T-helper 9 cell (primary cell): ENCODE results near the gene LITAF.

Experiments
- DNase-seq: peaks from one replicate; pipeline ENCODE4 v3.0.0-alpha.2; 2020

LITAF gene

DNA sequence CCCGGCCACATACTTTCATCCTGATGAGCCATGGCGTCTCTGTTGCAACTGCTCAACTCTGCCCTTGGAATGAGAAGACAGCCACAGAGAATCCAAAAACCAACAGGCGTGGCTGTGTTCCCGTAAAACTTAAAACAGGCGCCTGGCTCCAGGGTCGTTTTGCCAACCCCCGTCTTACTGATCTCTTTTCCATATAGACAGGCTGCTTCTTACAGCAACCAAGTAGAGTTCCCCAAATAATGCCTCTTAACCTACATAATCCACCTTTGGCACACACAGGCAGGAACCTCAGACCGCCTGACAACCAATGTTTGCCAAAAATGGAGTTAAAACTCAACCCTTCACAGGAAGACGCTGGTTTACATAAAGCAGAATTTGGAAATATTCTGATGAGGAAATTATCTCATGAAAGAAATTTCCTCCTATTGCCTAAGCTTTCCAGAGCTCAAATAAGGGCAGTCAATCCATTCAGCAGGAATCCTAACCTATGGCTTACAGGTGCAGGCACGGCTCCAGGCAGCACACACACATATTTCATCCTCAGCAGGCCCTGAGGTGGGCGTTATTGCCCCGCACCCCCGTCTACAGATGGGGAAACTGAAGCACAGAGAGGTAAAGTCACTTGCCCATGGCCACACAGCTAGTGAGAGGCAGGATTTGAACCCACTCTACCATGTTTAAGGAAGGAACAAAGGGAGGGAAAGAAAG is 35.8 kb downstream of the LITAF start:
- no peak for DNase-seq

GRCh38 chr16:11547118-11547916 is 39.4 kb downstream of the LITAF start:
- no peak for DNase-seq

DNA sequence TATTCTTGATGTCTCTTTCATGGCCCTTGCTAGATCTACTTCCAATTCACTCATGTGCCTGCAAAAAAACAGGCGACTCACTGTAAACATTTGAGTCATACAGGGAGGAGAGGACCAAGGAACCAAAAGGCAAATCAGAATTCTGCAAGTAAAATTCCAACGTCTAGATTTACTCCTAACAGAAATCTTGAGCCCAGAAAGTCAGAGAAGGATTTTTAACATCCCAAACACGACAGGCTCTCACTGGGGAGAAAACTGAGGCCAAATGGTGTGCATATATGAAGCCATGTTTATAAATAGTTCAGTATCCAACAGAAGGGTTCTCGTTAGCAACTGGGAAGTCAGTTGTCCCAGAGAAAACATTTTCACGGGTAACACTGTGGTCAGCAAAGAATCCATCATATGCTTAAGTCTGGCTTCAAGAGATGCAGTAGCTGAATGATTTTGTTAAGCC is 40.1 kb downstream of the LITAF start:
- no peak for DNase-seq

DNA sequence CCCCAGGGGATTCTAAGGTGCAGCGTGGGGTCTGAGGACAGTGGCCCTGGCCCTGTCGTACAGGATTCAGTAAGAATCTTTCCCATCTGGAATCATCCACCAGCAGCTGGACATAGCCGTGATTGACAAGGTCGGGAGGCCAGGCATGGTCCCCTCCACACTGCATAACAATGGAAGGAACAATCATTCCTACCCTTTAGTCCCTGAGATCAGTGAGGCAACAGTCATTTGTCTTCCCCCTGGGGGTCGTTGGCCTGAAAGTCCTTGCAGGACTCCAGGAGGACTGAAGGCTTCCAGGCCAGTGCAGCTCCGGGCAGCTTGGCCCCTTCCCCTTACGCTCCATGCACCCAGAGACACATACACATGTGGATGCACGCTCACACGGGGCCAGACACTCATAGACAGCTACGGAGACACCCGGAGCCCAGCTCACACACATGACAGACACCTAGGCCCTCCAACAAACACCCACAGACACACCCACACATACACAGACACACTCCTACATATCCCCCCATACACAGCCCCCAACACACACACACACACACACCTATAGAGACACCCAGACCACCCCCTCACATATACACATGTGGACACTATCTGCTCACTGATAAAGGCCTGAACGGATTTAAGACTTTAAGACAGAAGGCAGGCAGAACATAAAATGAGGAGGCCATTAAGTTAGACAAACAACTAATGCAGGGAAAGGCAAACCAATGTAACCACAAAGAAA is 42.9 kb downstream of the LITAF start:
- no peak for DNase-seq

GRCh38 chr16:11542069-11542744 is 44.5 kb downstream of the LITAF start:
- DNase-seq: no peak

GRCh38 chr16:11539641-11540050 is 47.1 kb downstream of the LITAF start:
- DNase-seq: no peak

DNA sequence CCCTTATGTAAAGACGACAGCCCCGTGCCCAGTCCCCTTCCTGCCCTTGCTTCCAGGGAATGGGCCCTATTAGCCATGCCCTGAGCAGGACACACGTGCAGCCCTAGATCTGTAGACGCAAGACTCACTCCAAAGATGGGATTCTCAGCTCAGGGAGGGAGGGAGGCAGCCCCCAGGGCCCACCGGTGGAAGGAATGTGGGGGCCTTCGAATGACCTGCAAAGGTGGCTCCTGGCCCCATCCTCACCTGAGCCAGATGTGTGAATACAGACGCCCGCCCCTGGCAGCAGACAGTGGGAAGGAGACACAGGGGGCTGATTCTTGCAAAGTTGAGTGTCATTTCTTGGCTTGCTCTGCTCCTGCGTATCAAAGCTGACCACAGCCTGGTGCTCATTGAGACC is 47.8 kb downstream of the LITAF start:
- no peak for DNase-seq

DNA sequence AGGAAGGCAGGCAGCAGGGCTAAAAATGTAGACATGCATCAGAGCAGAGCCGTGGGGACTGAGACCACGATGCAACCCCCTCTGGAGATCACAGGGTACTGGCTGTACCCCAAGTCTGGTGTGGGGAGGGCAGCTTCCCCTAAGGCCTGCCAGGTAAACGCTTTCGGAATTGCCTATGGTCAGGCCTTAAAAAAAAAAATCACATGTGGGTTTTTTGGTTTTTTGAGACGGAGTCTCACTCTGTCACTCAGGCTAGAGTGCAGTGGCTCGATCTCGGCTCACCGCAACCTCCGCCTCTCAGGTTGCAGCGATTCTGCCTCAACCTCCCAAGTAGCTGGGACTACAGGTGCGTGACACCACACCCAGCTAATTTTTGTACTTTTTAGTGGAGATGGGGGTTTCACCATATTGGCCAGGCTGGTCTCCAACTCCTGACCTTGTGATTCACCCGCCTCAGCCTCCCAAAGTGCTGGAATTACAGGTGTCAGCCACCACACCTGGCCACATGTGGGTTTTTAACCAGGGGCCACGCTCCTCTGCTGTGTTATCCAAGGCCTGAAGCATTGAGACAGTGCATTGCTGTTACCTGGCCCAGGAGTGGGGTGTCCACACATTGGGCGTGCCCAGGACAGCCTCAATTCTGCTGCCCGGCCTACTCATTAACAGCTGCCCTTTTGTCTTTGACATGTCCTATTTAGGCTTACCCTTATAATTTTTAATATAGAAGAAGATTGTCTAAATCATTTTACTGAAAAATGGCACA is 50.4 kb downstream of the LITAF start:
- DNase-seq: no peak

DNA sequence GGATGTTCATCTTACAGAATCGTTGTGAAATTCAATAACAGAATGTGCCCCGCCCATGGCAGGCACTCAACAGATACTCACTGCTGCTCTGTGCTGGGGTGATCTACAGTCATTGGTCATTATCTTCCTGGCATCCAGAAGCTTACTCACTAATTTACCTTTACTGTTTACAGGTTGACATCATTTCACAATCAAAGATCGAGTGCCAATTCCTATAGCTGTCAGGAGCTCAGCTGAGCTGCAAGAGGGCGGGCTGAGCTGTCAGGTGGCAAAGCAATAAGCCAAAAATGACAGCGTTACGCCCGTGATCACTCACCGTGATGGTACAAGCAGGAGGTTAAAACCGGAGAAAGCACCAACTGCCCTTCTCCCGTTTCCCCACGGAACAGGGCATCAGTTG is 51.2 kb downstream of the LITAF start:
- DNase-seq: no peak

DNA sequence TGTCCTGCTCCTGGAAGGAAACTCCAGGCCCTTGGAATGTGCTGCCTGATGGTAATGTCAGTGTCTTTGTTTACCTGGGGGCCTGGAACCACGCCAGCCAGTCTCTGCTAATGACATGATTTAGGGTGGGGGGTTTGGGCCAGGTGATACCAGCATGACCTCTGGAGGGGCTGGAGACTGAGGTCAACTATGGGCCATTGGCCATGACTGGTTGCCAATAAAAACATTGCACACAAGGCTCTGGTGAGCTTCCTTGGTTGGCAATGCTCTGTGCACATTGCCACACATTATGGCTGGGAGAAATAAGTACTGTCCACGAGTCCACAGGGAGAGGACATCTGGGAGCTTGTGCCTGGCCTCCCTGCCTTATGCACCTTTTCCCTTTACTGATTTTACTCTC is 52.5 kb downstream of the LITAF start:
- no peak for DNase-seq

- DNase-seq: no peak
These were observed 53.1 kb downstream of the LITAF start for GRCh38 chr16:11533588-11533987.

GRCh38 chr16:11530171-11530940 is 56.4 kb downstream of the LITAF start:
- DNase-seq: no peak

DNA sequence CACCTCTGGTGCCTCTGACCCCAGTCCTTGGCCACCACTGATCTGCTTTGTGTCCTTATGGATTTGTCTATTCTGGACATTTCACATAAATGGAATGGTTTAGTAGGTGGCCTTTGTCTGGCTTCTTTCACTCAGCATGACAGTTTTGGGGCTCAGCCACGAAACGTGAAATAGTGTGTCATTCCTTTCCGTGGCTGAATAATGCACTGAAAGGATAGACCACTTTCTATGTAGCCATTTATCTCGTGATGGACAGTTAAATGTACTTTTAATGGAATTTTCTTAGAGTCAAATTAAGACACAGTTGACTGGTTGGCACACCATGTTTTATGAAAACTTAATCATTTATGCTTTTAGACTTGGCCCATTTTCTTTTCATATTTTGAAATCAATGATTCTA is 57.4 kb downstream of the LITAF start:
- no peak for DNase-seq

DNA sequence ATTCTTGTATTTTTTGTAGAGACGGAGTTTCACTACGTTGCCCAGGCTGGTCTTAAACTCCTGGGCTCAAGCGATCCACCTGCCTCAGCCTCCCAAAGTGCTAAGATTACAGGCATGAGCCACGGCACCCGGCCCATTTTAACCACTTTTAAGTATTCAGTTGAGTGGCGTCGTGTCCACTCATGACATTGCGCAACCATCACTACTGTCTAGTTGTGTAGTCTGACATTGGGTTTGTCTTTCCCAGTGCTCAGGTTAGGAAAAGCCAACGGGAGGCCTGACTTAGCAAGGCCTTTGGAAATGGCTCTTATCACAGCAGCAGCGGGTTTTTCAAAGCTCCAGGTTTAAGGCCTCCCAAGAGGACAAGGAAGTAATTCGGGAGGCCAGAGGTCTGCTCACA is 58.7 kb downstream of the LITAF start:
- no peak for DNase-seq

DNA sequence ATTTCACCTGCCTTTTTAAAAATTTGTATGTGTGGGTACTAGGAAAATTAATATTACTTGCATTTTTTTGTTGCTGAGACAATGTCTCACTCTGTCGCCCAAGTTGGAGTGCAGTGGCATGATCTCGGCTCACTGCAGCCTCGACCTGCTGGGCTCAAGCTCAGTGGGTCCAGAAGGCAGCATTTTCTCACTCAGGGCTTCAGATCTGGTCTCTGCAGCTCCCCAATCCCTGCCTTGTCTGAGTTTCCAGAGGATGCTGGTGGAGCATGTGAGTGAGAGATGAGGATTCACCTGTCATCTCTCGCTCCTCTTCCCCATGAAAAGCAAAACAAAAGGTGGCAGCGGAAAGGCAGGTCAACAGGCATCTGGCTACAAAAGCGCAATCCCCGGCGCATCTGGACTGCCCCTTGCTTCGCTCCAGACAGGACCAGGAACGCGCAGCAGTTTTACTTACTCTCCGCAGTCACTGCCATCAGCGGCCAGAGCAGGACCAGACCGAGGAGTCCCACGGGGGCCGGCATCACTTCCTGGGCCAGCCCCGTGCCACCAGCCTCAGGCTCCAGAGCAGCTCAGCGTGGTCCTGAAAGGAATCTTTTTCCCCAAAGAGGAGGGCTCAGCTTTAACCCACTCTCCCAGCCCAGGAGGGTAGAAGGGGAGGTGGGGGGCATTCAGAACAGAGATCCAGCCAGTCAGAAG is 59.9 kb downstream of the LITAF start:
- no peak for DNase-seq

- DNase-seq: no peak
These were observed 62.5 kb downstream of the LITAF start for GRCh38 chr16:11524098-11524760.

- DNase-seq: no peak
These were observed 65.7 kb downstream of the LITAF start for GRCh38 chr16:11521055-11521454.

- no peak for DNase-seq
These were observed 66.3 kb downstream of the LITAF start for GRCh38 chr16:11520442-11520841.

GRCh38 chr16:11517961-11518360 is 68.8 kb downstream of the LITAF start:
- DNase-seq: no peak
